Measurements from ENCODE around the gene MPC1L. TPM values are rescaled to one million over a fixed set of nuclear protein-coding genes. Genes with fewer than 3 reads are reported as not detected.
"Not testable (repeated sequence)": the region's sequence is repeated elsewhere in the genome, so short reads cannot be mapped to it uniquely, and the experiment has no call there.

MPC1L gene
- total RNA-seq: not detected

DNA sequence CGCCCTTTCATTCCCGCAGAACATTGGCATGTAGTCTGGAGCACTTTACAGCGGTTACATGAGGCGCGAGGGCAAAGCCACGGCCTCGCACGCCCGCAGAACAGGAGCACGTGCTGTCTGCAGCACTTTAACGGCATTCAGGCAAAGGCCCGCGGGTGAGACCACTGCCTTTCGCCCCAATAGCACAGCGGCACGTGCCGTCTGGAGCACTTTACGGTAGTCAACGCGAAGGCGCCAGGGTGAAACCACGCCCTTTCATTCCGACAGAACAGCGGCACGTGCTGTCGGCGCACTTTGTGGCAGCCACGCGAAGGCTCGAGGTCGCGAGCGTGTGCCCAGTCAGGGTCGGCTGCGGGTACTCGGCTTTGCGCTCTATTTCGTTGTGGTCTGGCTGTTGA lies at the start of gene MPC1L:
MPC1L (plus strand) TSS at position 290 of the 398 bp plus-strand sequence. CDS start 138 bp downstream, outside the sequence.
- TF ChIP-seq, protein P1, sequence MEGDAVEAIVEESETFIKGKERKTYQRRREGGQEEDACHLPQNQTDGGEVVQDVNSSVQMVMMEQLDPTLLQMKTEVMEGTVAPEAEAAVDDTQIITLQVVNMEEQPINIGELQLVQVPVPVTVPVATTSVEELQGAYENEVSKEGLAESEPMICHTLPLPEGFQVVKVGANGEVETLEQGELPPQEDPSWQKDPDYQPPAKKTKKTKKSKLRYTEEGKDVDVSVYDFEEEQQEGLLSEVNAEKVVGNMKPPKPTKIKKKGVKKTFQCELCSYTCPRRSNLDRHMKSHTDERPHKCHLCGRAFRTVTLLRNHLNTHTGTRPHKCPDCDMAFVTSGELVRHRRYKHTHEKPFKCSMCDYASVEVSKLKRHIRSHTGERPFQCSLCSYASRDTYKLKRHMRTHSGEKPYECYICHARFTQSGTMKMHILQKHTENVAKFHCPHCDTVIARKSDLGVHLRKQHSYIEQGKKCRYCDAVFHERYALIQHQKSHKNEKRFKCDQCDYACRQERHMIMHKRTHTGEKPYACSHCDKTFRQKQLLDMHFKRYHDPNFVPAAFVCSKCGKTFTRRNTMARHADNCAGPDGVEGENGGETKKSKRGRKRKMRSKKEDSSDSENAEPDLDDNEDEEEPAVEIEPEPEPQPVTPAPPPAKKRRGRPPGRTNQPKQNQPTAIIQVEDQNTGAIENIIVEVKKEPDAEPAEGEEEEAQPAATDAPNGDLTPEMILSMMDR (IDR thresholded peaks at IDR 0.05): no peak
- ATAC-seq (ENCODE audit: low FRiP score) (no peak), DNase-seq (ENCODE audit: low spot score) (no peak)

DNA sequence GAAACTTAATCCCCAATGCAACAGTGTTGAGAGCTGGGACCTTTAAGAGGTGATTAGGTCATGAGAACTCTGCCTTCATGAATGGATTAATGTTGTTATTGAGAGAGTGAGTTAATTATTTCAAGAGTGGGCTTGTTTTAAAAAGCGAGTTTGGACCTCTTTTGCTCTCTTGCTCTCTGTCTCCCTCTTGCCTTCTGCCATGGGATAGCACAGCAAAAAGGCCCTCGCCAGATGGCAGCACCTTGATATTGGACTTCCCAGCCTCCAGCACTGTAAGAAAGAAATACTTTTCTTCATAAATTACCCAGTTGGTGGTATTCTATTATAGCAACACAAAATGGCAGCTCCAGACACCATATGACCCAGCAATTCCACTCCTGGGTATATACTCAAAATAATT lies 49.5 kb upstream of the MPC1L start:
- ATAC-seq (ENCODE audit: low FRiP score): no peak
- TF ChIP-seq, protein P1 (IDR thresholded peaks at IDR 0.05): no peak
- DNase-seq (ENCODE audit: low spot score): no peak

DNA sequence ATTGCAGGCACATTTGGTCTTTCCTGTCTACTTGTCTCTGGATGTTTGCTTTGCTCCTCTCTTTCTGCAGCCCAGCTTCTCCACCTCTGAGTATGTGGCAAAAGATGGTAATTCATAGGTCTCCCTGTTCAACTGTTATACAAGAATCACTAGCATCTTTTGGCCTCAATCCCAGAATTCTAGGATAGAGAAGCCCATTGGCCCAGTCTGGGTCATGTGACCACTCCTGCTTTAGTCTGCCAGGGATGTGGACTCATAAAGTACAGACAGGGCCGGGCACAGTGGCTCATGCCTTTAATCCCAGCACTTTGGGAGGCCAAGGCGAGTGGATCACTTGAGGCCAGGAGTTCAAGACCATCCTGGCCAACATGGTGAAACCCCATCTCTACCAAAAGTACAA lies 47.8 kb upstream of the MPC1L start:
- DNase-seq (ENCODE audit: low spot score); ATAC-seq (ENCODE audit: low FRiP score): not testable (repeated sequence)

DNA sequence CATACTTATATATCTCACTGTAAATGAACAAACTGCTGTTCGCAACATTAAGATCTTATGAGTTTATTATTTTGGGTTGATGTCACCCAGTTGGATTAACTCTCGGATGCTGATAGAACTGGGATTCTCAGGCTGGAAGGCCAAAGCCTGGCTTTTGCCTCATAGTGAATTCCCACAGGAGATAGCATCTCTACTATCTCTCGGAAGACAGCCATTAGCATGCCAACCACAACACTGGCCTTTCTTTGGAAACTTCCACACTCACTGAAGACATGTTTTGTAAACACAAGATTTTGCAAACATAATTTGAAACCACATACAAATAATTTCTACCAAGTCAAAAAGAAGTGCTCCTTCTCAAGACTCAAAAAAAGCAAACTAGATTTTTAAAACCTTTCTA lies 46.9 kb upstream of the MPC1L start:
- ATAC-seq (ENCODE audit: low FRiP score) (no peak), DNase-seq (ENCODE audit: low spot score) (no peak)
- TF ChIP-seq, protein P1 (IDR thresholded peaks at IDR 0.05): no peak

DNA sequence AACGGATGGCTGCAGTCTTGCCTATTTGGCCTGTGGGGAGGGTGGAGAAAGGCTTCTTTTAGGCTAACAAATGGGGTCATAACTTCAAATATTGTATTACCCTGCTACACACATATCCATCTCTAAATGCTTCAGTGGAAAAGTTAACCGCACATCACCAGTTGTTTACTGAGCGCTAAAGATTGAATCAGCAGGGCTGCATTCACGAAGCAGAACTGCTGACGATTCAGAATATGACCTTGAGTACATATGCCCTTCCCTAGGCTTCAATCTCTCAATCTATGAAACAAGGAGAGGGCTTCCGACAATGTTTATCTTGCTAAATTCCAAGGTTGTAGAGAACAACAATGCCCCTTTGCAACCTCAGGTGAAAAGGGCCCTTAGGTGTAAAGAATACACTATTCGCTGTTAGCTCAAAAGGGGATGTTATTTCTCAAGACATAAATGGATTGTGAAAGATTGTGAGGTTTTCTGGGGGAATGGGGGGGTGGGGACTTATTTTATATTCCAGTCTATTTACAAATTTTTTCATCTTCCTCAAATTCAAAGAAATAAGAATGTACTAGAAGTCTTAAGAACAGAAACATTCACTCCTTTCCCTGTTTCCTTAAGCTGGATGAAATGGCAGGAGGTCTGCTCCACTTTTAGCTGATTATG lies 45.1 kb upstream of the MPC1L start:
- DNase-seq (ENCODE audit: low spot score) (no peak), ATAC-seq (ENCODE audit: low FRiP score) (no peak)
- TF ChIP-seq, protein P1 (IDR thresholded peaks at IDR 0.05): no peak

DNA sequence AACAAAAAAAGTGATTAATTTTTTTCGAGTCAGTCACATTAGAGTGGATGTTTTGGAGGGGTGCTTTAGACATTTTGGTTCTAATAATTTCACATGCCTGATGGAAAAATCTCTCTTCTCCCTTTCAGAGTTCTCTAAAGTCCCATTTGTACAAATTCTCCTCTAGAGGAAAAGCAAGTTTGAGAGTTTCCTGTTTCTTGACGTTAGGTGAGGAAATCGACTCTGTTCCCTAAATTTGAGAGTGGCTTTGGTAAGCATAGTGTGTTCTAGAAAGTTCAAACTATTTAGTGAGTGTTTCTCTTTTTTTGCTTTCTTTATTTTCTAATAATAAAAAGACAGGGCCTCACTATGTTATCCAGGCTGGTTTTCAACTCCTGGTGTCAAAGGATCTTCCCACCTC lies 44.1 kb upstream of the MPC1L start:
- no peak for DNase-seq (ENCODE audit: low spot score)
- TF ChIP-seq, protein P1 (IDR thresholded peaks at IDR 0.05): no peak
- no peak for ATAC-seq (ENCODE audit: low FRiP score)

DNA sequence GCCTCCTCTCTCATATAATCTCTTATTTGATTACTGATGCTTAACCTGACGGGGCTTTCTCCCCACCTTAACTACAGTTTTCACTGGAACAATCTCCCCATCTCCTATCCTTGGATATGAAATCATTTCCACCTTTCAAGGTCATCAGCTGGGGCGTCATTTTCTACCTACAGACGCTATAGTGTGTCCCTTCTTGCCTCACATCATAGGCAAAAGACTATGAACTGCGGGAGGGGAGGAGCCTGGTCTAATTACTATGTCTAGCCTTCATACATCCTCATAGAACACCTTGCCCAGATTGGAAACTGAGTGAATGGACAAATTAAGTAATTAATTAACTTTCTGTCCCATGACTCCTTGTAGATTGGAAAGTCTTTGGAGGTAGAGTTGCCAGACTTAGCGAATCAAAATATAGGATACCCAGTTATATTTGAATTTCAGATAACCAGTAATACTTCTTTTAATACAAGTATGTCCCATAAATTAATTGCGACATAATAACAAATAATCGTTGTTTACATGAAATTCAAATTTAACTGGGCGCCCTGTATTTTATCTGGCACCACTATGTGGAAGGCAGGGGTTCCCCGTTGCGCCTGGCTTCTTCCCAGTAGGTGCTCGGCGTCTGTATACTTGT lies 43.2 kb upstream of the MPC1L start:
- ATAC-seq (ENCODE audit: low FRiP score) (peak; percentile 71), DNase-seq (ENCODE audit: low spot score) (no peak)
- TF ChIP-seq, protein P1 (IDR thresholded peaks at IDR 0.05): no peak
